Sigmoid colon (tissue), 4 donors: ENCODE measurements around the gene SLC38A7.

Experiments used
- CTCF ChIP-seq, 4 experiments: fragments of 450-650 bp in 3 of 4; fragments of 200-600 bp in 1 of 4; IDR thresholded peaks; one replicate each; pipeline ENCODE4 v1.5.1; 2016 to 2019; ENCODE audit warnings: antibody characterized with exemption in 4 of 4, mild to moderate bottlenecking in 3 of 4, moderate library complexity in 2 of 4
- EP300 ChIP-seq, 4 donors: sonication (generic); formaldehyde crosslinking; IDR thresholded peaks; one replicate each; pipeline ENCODE4 v1.6.1; 2017; ENCODE audit warnings: antibody characterized with exemption in 4 of 4
- POLR2A ChIP-seq, 2 donors: fragments of 450-650 bp; IDR thresholded peaks; one replicate each; pipeline ENCODE4 v1.6.1; 2016; ENCODE audit warnings: antibody characterized with exemption in 2 of 2, mild to moderate bottlenecking in 2 of 2, moderate library complexity in 2 of 2

GRCh38 chr16:58658796-58659211, 25.8 kb downstream of the SLC38A7 start:
- no peak for TF ChIP-seq CTCF (IDR thresholded peaks at IDR 0.05)
- TF ChIP-seq EP300 (IDR thresholded peaks at IDR 0.05) = no peak
- TF ChIP-seq POLR2A (IDR thresholded peaks at IDR 0.05) = no peak
